ENCODE data around the gene STARD4.

The STARD4 gene

GRCh38 chr5:111469293-111469896 is 42.9 kb downstream of the STARD4 start:
- no peak for DNase-seq

DNA sequence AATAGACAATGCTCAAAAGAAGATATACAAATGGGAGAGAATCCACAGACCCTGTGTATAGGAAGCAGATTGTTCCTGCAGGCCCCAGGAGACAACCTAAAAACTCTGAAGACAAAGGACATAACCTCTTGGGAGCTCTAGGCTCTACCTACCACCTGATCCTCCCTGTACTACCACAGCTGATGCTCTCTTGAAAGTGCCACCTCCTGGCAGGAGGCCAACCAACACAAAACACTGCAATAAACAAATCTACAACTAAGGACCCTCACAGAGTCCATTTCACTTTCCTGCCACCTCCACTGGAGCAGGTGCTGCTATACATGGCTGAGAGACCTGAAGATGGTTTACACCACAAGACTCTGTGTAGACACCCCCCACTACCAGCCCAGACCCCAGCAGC is 49.0 kb downstream of the STARD4 start:
- DNase-seq = no peak

DNA sequence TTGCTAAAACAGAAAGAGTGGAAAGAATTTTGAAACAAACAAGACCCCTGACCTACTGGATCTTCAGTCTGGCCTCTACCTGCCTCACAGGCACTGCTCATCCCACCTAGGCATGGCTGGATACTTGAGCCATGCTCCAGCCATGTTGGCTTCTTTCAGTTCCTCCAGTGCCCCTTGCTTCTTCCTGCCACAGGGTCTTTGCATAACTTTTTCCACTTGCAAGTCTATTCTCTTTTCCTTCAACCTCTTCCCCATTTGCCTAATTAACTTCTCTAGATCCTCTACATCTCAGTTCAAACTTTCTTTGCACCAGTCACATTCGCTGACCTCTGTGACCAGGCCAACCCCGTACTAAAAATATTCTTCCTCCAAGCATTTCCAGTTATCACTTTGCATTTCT is 50.4 kb downstream of the STARD4 start:
- DNase-seq = no peak

GRCh38 chr5:111461255-111461671 is 51.1 kb downstream of the STARD4 start:
- DNase-seq = no peak

- DNase-seq = no peak
Observed at GRCh38 chr5:111454776-111455175, 57.6 kb downstream of the STARD4 start.

GRCh38 chr5:111454198-111454622 is 58.1 kb downstream of the STARD4 start:
- DNase-seq = no peak

GRCh38 chr5:111453747-111454146 is 58.6 kb downstream of the STARD4 start:
- DNase-seq = no peak

- no peak for DNase-seq
Observed at GRCh38 chr5:111453295-111453694, 59.0 kb downstream of the STARD4 start.

- DNase-seq = no peak
Observed at GRCh38 chr5:111447822-111448221, 64.5 kb downstream of the STARD4 start.

- no peak for DNase-seq
Observed at GRCh38 chr5:111447099-111447498, 65.2 kb downstream of the STARD4 start.

Data from activated T-cell treated with anti-CD3 and anti-CD28 coated beads, Interleukin-2, amount 50 U/mL, for 1 hour (primary cell).